AG04449 (cell line): ENCODE results near the gene CLK2.
A peak's percentile ranks its signal among the peaks of the same experiment; 100 is the strongest.

ENCODE experiments used
- CTCF ChIA-PET: fragments of 350-600 bp; formaldehyde crosslinking; extraction: SDS; loops from one replicate; lab custom pipeline; 2021; ENCODE audit warnings: antibody characterized with exemption; lab: Yijun Ruan, JAX
- POLR2A ChIA-PET: fragments of 400-600, 350-600 bp; formaldehyde crosslinking; extraction: SDS; loops from one replicate; lab custom pipeline; 2020; ENCODE audit warnings: antibody characterized with exemption, inconsistent platforms; lab: Yijun Ruan, JAX
- DNase-seq: peaks from one replicate; pipeline ENCODE4 v3.0.0-alpha.2; 2010; ENCODE audit warnings: low read depth, low spot score
- H3K4me3 ChIP-seq: 2 replicates; pipeline ENCODE4 v1.5.1; 2011; ENCODE audit warnings: low read depth, mild to moderate bottlenecking, control low read depth, low read length
- CTCF ChIP-seq: IDR thresholded peaks from one replicate; pipeline ENCODE4 v1.5.1; 2011; ENCODE audit warnings: mild to moderate bottlenecking, moderate library complexity, low read length, control low read depth, inconsistent platforms; ENCODE audit not compliant: insufficient read depth; ENCODE audit errors: missing control alignments

Gene CLK2

GRCh38 chr1:155267373-155267772 is 5.9 kb downstream of the CLK2 start:
- TF ChIP-seq CTCF = no peak
- CTCF ChIA-PET = interaction anchor here (1.0 to 5.3 kb wide), 5 partner anchors 10 to 382 kb away, joined by 3 to 77 read pairs (median 5); partner anchors contain the start of genes FDPS and HCN3
- no peak overlapping the region for H3K4me3 ChIP-seq
- POLR2A ChIA-PET = interaction anchor here (0.9 kb wide), 1 partner anchor 10 kb away, joined by 3 read pairs; the partner anchor contains the start of gene HCN3
- no peak for DNase-seq

GRCh38 chr1:155266553-155266952 is 6.8 kb downstream of the CLK2 start:
- TF ChIP-seq CTCF = no peak
- CTCF ChIA-PET = interaction anchor here (0.8 to 5.3 kb wide), 7 partner anchors 10 to 94 kb away, joined by 3 to 77 read pairs (median 4); partner anchors contain the start of genes FDPS, HCN3 and KRTCAP2
- DNase-seq = no peak
- H3K4me3 ChIP-seq = no peak overlapping the region
- POLR2A ChIA-PET = interaction anchor here (0.9 to 1.2 kb wide), 2 partner anchors 11 kb away, joined by 3 read pairs; partner anchors contain the start of genes ENTREP3 and HCN3

- TF ChIP-seq CTCF = no peak
These were observed 10.2 kb downstream of the CLK2 start for GRCh38 chr1:155263067-155263466.

DNA sequence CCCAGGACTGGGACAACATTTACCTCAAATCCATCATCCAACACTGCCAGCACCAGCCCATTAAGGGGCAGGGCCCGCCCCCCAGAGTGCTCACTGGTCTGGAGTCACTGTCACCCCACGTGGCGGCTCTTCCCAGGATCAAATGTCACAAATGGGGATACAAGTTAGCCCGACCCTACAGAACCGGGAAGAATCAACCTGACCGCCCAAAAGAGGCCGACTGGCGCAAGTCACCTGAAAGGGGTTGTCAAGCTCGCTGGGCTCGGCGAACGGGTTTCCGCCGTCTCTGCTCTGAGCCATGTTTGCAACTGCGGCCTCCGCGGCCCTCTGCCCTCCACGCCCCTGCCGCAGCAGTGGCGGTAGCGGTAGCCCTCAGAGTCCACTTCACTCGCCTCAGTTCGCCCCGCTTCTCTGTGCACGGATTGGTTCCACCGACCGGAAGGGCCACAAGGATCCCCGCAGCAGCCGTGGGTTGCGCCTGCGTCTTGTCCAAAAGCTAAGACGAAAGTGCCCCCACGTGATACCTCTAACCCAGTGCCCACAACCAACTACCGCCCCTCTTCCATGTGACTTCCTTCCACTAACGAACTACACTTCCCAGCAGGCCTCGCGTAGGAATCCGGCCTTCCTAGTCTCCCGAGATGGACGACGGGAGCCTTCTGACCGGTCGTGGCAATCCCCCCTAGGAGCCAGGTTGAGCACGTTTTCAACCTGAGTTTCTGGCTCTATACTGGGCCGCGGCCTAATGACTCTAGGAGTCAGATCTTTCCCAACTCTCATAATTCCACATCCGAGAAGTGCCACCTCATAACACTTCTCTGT is 11.2 kb downstream of the CLK2 start, which contains the start of gene SCAMP3:
Gene SCAMP3 (minus strand): TSS at position 509 of the 822 bp plus-strand sequence. CDS start 209 bp downstream, at position 300.
- peak; percentile 92 for DNase-seq
- H3K4me3 ChIP-seq = peak within 1 kb of the TSS; percentile 97
- CTCF ChIA-PET = interaction anchor here (0.8 to 4.8 kb wide), 3 partner anchors 12 to 62 kb away, joined by 3 to 97 read pairs (median 4); partner anchors contain the start of gene RUSC1
- POLR2A ChIA-PET = interaction anchor here (0.8 to 1.7 kb wide), 8 partner anchors 11 to 61 kb away, joined by 3 to 13 read pairs (median 4); partner anchors contain the start of genes CLK2, HCN3 and MTX1
- no peak for TF ChIP-seq CTCF

More at GRCh38 chr1:155263067-155263466, 10.2 kb downstream of the CLK2 start:
- no peak overlapping the region for H3K4me3 ChIP-seq
- no peak for DNase-seq
- ChIA-PET CTCF (interaction anchor here (1.0 to 5.3 kb wide), 3 partner anchors 9 to 61 kb away, joined by 3 to 77 read pairs (median 7); no protein-coding TSS in a partner anchor), POLR2A (interaction anchor here (0.9 kb wide), 1 partner anchor 10 kb away, joined by 5 read pairs; the partner anchor contains the start of gene CLK2)

GRCh38 chr1:155261493-155261851 is 11.8 kb downstream of the CLK2 start:
- POLR2A ChIA-PET = interaction anchor here (0.7 to 1.7 kb wide), 5 partner anchors 10 to 62 kb away, joined by 3 to 13 read pairs (median 4); partner anchors contain the start of genes CLK2 and MTX1
- peak overlapping the region; percentile 97 for H3K4me3 ChIP-seq
- no peak for DNase-seq
- CTCF ChIA-PET = interaction anchor here (0.8 to 4.8 kb wide), 6 partner anchors 11 to 67 kb away, joined by 3 to 97 read pairs (median 3); partner anchors contain the start of gene RUSC1
- peak; percentile 7 for TF ChIP-seq CTCF
